Neural progenitor cell (in vitro differentiated cells): ENCODE results near the gene STK40. TPM values are rescaled to one million over a fixed set of nuclear protein-coding genes. Genes with fewer than 3 reads are reported as not detected.
A peak's percentile ranks its signal among the peaks of the same experiment; 100 is the strongest.

Experiments
- DNase-seq: peaks from one replicate; pipeline ENCODE4 v3.0.0-alpha.2; 2016; ENCODE audit warnings: low spot score
- H2AFZ ChIP-seq: fragments of 200-600 bp; sonication (generic); replicated peaks from 2 replicates; pipeline ENCODE4 v1.6.1; 2016; ENCODE audit warnings: antibody characterized with exemption
- H3F3A ChIP-seq: fragments of 200-600 bp; sonication (generic); 2 replicates; pipeline ENCODE4 v1.6.1; 2016; ENCODE audit warnings: antibody characterized with exemption, low read depth
- H3K27ac ChIP-seq: fragments of 200-600 bp; sonication (generic); 2 replicates; pipeline ENCODE4 v1.5.1; 2016; ENCODE audit warnings: mild to moderate bottlenecking
- H3K27me3 ChIP-seq: fragments of 200-600 bp; sonication (generic); 2 replicates; pipeline ENCODE4 v1.6.1; 2016; ENCODE audit warnings: mild to moderate bottlenecking, moderate library complexity
- H3K36me3 ChIP-seq: fragments of 200-600 bp; sonication (generic); 2 replicates; pipeline ENCODE4 v1.5.1; 2016
- H3K4me1 ChIP-seq: fragments of 200-600 bp; sonication (generic); 2 replicates; pipeline ENCODE4 v1.6.1; 2016; ENCODE audit warnings: mixed run types
- H3K4me2 ChIP-seq: fragments of 200-600 bp; sonication (generic); 2 replicates; pipeline ENCODE4 v1.6.1; 2016
- H3K4me3 ChIP-seq: fragments of 200-600 bp; sonication (generic); 2 replicates; pipeline ENCODE4 v1.5.1; 2016
- H3K79me2 ChIP-seq: fragments of 200-600 bp; sonication (generic); 2 replicates; pipeline ENCODE4 v1.6.1; 2016; ENCODE audit warnings: low read depth
- H3K9ac ChIP-seq: fragments of 200-600 bp; sonication (generic); 2 replicates; pipeline ENCODE4 v1.6.1; 2016
- H3K9me3 ChIP-seq: fragments of 200-600 bp; sonication (generic); 2 replicates; pipeline ENCODE4 v1.5.1; 2016; ENCODE audit warnings: low read depth
- H4K20me1 ChIP-seq: fragments of 200-600 bp; sonication (generic); 2 replicates; pipeline ENCODE4 v1.6.1; 2016; ENCODE audit warnings: low read depth
- H3K27ac Mint-ChIP-seq: 3 replicates; pipeline ENCODE4 v1.8.0; 2021; ENCODE audit warnings: mixed read lengths
- H3K27me3 Mint-ChIP-seq: 2 replicates; pipeline ENCODE4 v1.8.0; 2022; ENCODE audit warnings: low read depth, mild to moderate bottlenecking, inconsistent platforms, moderate library complexity, mixed read lengths; ENCODE audit not compliant: insufficient read depth
- H3K36me3 Mint-ChIP-seq: 3 replicates; pipeline ENCODE4 v1.8.0; 2021; ENCODE audit warnings: mixed read lengths
- H3K4me1 Mint-ChIP-seq: 3 replicates; pipeline ENCODE4 v1.8.0; 2021; ENCODE audit warnings: mixed read lengths
- H3K4me3 Mint-ChIP-seq: 3 replicates; pipeline ENCODE4 v1.8.0; 2021; ENCODE audit warnings: mild to moderate bottlenecking, moderate library complexity, mixed read lengths
- H3K9me3 Mint-ChIP-seq: 3 replicates; pipeline ENCODE4 v1.8.0; 2020; ENCODE audit warnings: mixed read lengths
- CTCF ChIP-seq: fragments of 200-600 bp; sonication (generic); IDR thresholded peaks from 2 replicates; pipeline ENCODE4 v1.5.1; 2017; ENCODE audit warnings: antibody characterized with exemption, mild to moderate bottlenecking
- EZH2 ChIP-seq: fragments of 200-600 bp; sonication (generic); IDR thresholded peaks from 2 replicates; pipeline ENCODE4 v1.6.1; 2017; ENCODE audit warnings: antibody characterized with exemption, mild to moderate bottlenecking, moderate library complexity
- EZH2phosphoT487 ChIP-seq: fragments of 200-600 bp; sonication (generic); IDR thresholded peaks from 2 replicates; pipeline ENCODE4 v1.6.1; 2017; ENCODE audit warnings: antibody characterized with exemption
- total RNA-seq: library from RNA; depleted of rRNA; stranded (reverse); fragments of >200 nt; gene quantifications from 2 replicates; pipeline ENCODE4 v1.2.3, GENCODE V29; 2015; ENCODE audit warnings: low replicate concordance

STK40 gene
- total RNA-seq, 1 donor from 2014 or later = 5.3 TPM

- Histone ChIP-seq H3K4me1 (no peaks in the 10 kb centered on the region), H3K79me2 (no peaks in the 10 kb centered on the region), H3K27ac (no peak overlapping the region), H3K9ac (no peak overlapping the region), H3K27me3 (no peaks in the 10 kb centered on the region), H3K36me3 (no peaks in the 10 kb centered on the region), H3K9me3 (no peaks in the 10 kb centered on the region), H3F3A (peaks cover 9% of the 10 kb centered on the region), H3K4me2 (no peak overlapping the region), H4K20me1 (no peaks in the 10 kb centered on the region), H2AFZ (no peak overlapping the region), H3K4me3 (no peak overlapping the region)
- Mint-ChIP-seq H3K9me3 (no peaks in the 10 kb centered on the region), H3K4me3 (no peak overlapping the region), H3K27ac (peak overlapping the region; percentile 74), H3K27me3 (peaks cover 2% of the 10 kb centered on the region), H3K36me3 (peaks cover 17% of the 10 kb centered on the region), H3K4me1 (peaks cover 5% of the 10 kb centered on the region)
- DNase-seq = peak; percentile 16
- no peak for TF ChIP-seq EZH2phosphoT487
- TF ChIP-seq EZH2 = no peak
- no peak for TF ChIP-seq CTCF
Observed at GRCh38 chr1:36411674-36412648, 26.2 kb upstream of the STK40 start.

GRCh38 chr1:36408479-36408878 is 22.8 kb upstream of the STK40 start:
- TF ChIP-seq CTCF (no peak), EZH2 (no peak), EZH2phosphoT487 (no peak)
- no peak overlapping the region for H2AFZ ChIP-seq

GRCh38 chr1:36406440-36406839 is 20.7 kb upstream of the STK40 start:
- H3K9me3 ChIP-seq = no peaks in the 10 kb centered on the region
- peaks cover 15% of the 10 kb centered on the region for H3F3A ChIP-seq
- no peak overlapping the region for H3K27ac Mint-ChIP-seq
- H3K4me3 Mint-ChIP-seq = no peak overlapping the region
- H3K27me3 ChIP-seq = no peaks in the 10 kb centered on the region
- no peak overlapping the region for H2AFZ ChIP-seq
- H3K36me3 Mint-ChIP-seq = peaks cover 10% of the 10 kb centered on the region
- no peaks in the 10 kb centered on the region for H4K20me1 ChIP-seq
- no peaks in the 10 kb centered on the region for H3K27me3 Mint-ChIP-seq
- peaks cover 5% of the 10 kb centered on the region for H3K4me1 Mint-ChIP-seq
- H3K36me3 ChIP-seq = no peaks in the 10 kb centered on the region
- no peak for DNase-seq
- no peak overlapping the region for H3K27ac ChIP-seq
- TF ChIP-seq EZH2 = no peak
- no peak for TF ChIP-seq EZH2phosphoT487
- TF ChIP-seq CTCF = no peak
- H3K4me2 ChIP-seq = no peak overlapping the region
- no peak overlapping the region for H3K4me3 ChIP-seq
- peaks cover 5% of the 10 kb centered on the region for H3K4me1 ChIP-seq
- H3K9ac ChIP-seq = no peak overlapping the region
- H3K9me3 Mint-ChIP-seq = no peaks in the 10 kb centered on the region
- H3K79me2 ChIP-seq = no peaks in the 10 kb centered on the region

More at GRCh38 chr1:36408479-36408878, 22.8 kb upstream of the STK40 start:
- Mint-ChIP-seq H3K4me1 (peaks cover 5% of the 10 kb centered on the region), H3K4me3 (no peak overlapping the region), H3K36me3 (peaks cover 17% of the 10 kb centered on the region), H3K27me3 (peaks cover 2% of the 10 kb centered on the region), H3K9me3 (no peaks in the 10 kb centered on the region), H3K27ac (no peak overlapping the region)
- Histone ChIP-seq H3K4me1 (no peaks in the 10 kb centered on the region), H3K4me2 (no peak overlapping the region), H3F3A (peaks cover 9% of the 10 kb centered on the region), H3K9ac (no peak overlapping the region), H3K9me3 (no peaks in the 10 kb centered on the region), H3K79me2 (no peaks in the 10 kb centered on the region), H3K27ac (no peak overlapping the region), H4K20me1 (no peaks in the 10 kb centered on the region), H3K4me3 (no peak overlapping the region), H3K27me3 (no peaks in the 10 kb centered on the region), H3K36me3 (no peaks in the 10 kb centered on the region)
- DNase-seq = no peak
